Loucy (cell line): ENCODE measurements around the gene RND2.

Experiments used
- EZH2phosphoT487 ChIP-seq: fragments of 200-600 bp; IDR thresholded peaks from 2 replicates; pipeline ENCODE4 v1.6.1; 2018; ENCODE audit warnings: antibody characterized with exemption, mild to moderate bottlenecking, moderate library complexity, borderline replicate concordance
- TF ChIP-seq, protein P1 (sequence below): fragments of 200-600 bp; sonication (generic); conservative IDR thresholded peaks from 2 replicates; pipeline ENCODE4 v1.5.1; 2014; ENCODE audit warnings: mild to moderate bottlenecking, antibody characterized with exemption, low read length

DNA sequence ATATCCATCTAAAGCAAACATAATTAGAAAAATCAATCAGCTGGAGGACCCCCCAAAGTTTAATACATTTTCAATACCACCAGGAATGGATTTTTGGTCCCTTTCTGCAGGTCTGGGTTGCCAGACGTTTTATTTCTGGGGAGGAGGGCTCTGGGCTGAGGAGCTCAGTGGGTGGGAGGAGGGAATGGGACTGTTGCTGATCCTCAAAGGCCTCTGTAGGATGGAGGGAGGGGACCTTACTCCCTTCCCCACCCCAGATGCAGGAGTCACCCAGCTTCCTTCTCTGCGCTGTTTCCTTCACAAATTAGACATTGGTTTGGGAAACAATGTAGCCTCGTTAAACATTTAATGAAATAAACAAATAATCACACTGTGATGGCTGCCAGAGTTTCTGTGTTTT is 6.6 kb downstream of the RND2 start:
- TF ChIP-seq, protein P1, sequence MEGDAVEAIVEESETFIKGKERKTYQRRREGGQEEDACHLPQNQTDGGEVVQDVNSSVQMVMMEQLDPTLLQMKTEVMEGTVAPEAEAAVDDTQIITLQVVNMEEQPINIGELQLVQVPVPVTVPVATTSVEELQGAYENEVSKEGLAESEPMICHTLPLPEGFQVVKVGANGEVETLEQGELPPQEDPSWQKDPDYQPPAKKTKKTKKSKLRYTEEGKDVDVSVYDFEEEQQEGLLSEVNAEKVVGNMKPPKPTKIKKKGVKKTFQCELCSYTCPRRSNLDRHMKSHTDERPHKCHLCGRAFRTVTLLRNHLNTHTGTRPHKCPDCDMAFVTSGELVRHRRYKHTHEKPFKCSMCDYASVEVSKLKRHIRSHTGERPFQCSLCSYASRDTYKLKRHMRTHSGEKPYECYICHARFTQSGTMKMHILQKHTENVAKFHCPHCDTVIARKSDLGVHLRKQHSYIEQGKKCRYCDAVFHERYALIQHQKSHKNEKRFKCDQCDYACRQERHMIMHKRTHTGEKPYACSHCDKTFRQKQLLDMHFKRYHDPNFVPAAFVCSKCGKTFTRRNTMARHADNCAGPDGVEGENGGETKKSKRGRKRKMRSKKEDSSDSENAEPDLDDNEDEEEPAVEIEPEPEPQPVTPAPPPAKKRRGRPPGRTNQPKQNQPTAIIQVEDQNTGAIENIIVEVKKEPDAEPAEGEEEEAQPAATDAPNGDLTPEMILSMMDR, result no peak
- no peak for TF ChIP-seq EZH2phosphoT487
